ENCODE data around the gene AKAP6.

AKAP6 gene

DNA sequence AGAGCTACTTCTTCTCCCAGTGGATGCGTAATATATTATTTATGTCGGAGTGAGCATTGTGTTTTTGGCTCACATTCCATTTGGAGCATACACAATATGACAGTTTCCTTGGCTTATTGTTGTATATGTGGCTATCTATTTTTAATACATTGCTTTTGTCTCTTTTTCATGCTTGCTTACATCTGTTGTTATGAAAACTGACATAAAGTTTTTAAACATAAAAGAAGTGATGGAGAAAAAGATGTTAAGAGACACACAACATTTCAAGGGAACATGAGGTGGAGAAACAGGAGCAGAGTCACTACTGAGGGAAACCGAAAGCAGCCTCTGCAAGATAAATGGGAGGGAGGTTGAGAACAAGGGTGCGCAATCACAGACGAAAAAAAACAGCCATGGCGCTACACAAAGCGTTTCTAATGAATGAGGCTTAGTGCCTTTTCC, 381.2 kb downstream of the AKAP6 start:
- no peak overlapping the region for H2AFZ ChIP-seq (ENCODE audit: low read length)
- no peaks in the 10 kb centered on the region for H3K27me3 ChIP-seq (ENCODE audit: insufficient read depth, low read length)
- H3K36me3 ChIP-seq (ENCODE audit: insufficient read depth, low read length) = no peaks in the 10 kb centered on the region
- H3K9me3 ChIP-seq (ENCODE audit: low read length) = no peaks in the 10 kb centered on the region
- H3K27ac ChIP-seq (ENCODE audit: low read depth, low read length, poor library complexity, severe bottlenecking) = no peak overlapping the region
- H3K4me1 ChIP-seq (ENCODE audit: insufficient read depth, low read length, severe bottlenecking) = no peaks in the 10 kb centered on the region
- TF ChIP-seq EZH2 (IDR thresholded peaks at IDR 0.05; ENCODE audit: borderline replicate concordance, low read length) = no peak
- TF ChIP-seq, protein P1, sequence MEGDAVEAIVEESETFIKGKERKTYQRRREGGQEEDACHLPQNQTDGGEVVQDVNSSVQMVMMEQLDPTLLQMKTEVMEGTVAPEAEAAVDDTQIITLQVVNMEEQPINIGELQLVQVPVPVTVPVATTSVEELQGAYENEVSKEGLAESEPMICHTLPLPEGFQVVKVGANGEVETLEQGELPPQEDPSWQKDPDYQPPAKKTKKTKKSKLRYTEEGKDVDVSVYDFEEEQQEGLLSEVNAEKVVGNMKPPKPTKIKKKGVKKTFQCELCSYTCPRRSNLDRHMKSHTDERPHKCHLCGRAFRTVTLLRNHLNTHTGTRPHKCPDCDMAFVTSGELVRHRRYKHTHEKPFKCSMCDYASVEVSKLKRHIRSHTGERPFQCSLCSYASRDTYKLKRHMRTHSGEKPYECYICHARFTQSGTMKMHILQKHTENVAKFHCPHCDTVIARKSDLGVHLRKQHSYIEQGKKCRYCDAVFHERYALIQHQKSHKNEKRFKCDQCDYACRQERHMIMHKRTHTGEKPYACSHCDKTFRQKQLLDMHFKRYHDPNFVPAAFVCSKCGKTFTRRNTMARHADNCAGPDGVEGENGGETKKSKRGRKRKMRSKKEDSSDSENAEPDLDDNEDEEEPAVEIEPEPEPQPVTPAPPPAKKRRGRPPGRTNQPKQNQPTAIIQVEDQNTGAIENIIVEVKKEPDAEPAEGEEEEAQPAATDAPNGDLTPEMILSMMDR (IDR thresholded peaks at IDR 0.05; ENCODE audit: low read length) = no peak
- H4K20me1 ChIP-seq (ENCODE audit: insufficient read depth, low read length) = no peaks in the 10 kb centered on the region
- H3K9me2 ChIP-seq (ENCODE audit: low read depth, low read length) = no peaks in the 10 kb centered on the region
- no peak overlapping the region for H3K4me3 ChIP-seq (ENCODE audit: low read depth, low read length, poor library complexity, severe bottlenecking)
- no peaks in the 10 kb centered on the region for H3F3A ChIP-seq (ENCODE audit: insufficient read depth, low read length)
- no peaks in the 10 kb centered on the region for H3K79me2 ChIP-seq (ENCODE audit: insufficient read depth, low read length)
- no peak overlapping the region for H3K4me2 ChIP-seq (ENCODE audit: low read length)
- H3K9ac ChIP-seq (ENCODE audit: low read length) = no peak overlapping the region

DNA sequence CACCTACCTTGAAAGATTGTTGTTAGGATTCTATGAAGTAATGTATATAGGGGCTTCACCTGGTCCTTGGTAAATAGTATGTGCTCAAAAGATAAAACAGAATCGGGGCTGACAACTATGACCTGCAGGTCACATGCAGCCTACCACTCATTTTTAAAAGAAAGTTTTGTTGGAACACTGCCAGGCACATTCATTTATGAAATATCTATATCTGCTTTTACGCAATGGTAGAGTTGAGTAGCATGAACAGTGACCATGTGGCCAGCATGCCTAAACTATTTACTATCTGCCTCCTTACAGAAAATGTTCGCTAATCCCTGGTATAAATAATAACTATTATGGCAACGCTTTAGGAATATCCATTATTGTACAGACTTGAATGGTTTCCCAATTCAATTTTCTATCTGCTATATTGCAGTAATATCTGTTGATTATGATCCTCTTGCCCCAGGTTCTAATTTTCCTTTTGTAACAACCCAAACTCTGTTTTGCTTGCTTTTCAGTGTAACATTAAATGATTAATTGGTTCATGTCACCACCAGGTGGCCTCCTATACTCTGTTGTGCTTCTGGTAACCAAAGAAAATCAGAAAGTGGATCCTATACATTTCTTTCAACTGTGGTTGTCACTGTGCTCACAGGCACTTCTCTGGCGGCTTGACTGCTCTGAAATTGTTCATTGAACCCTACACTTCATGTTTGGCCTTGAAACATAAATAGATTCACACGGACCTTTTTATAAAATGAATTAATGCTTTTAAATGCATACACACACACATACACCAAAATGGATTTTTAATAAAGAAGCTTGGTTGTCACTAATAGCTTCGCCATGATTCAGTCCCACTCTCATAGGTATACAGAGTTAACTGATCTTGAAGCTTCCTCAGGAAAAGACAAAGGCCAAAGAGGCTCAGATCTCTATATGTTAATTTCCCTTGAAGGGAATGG, 381.9 kb downstream of the AKAP6 start:
- Histone ChIP-seq H3K27me3 (ENCODE audit: insufficient read depth, low read length) (no peaks in the 10 kb centered on the region), H3K9ac (ENCODE audit: low read length) (no peak overlapping the region), H2AFZ (ENCODE audit: low read length) (no peak overlapping the region), H4K20me1 (ENCODE audit: insufficient read depth, low read length) (no peaks in the 10 kb centered on the region), H3K27ac (ENCODE audit: low read depth, low read length, poor library complexity, severe bottlenecking) (no peak overlapping the region), H3K4me2 (ENCODE audit: low read length) (no peak overlapping the region), H3K79me2 (ENCODE audit: insufficient read depth, low read length) (no peaks in the 10 kb centered on the region), H3F3A (ENCODE audit: insufficient read depth, low read length) (no peaks in the 10 kb centered on the region), H3K9me3 (ENCODE audit: low read length) (no peaks in the 10 kb centered on the region), H3K36me3 (ENCODE audit: insufficient read depth, low read length) (no peaks in the 10 kb centered on the region), H3K4me3 (ENCODE audit: low read depth, low read length, poor library complexity, severe bottlenecking) (no peak overlapping the region), H3K4me1 (ENCODE audit: insufficient read depth, low read length, severe bottlenecking) (no peaks in the 10 kb centered on the region), H3K9me2 (ENCODE audit: low read depth, low read length) (no peaks in the 10 kb centered on the region)
- TF ChIP-seq, protein P1 (IDR thresholded peaks at IDR 0.05; ENCODE audit: low read length) = peak; percentile 59
- no peak for TF ChIP-seq EZH2 (IDR thresholded peaks at IDR 0.05; ENCODE audit: borderline replicate concordance, low read length)

DNA sequence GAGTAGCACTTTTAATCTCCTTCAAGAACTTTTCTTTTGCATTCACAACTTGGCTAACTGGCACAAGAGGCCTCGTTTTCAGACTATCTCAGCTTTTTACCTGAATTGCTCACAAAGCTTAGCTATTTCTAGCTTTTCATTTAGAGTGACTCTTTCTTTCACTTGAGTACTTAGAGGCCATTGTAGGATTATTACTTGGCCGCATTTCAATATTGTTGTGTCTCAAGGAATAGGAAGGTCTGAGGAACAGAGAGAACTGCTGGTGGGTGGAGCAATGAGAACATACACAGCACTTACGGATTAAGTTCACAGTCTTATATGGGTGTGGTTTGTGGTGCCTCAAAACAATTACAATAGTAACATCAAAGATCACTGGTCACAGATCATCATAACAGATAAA, 384.8 kb downstream of the AKAP6 start:
- H3K79me2 ChIP-seq (ENCODE audit: insufficient read depth, low read length) = no peaks in the 10 kb centered on the region
- H3K4me1 ChIP-seq (ENCODE audit: insufficient read depth, low read length, severe bottlenecking) = no peaks in the 10 kb centered on the region
- H3K4me3 ChIP-seq (ENCODE audit: low read depth, low read length, poor library complexity, severe bottlenecking) = no peak overlapping the region
- no peaks in the 10 kb centered on the region for H3K9me2 ChIP-seq (ENCODE audit: low read depth, low read length)
- no peak overlapping the region for H3K27ac ChIP-seq (ENCODE audit: low read depth, low read length, poor library complexity, severe bottlenecking)
- no peaks in the 10 kb centered on the region for H4K20me1 ChIP-seq (ENCODE audit: insufficient read depth, low read length)
- H3K9me3 ChIP-seq (ENCODE audit: low read length) = no peaks in the 10 kb centered on the region
- no peak overlapping the region for H2AFZ ChIP-seq (ENCODE audit: low read length)
- H3K9ac ChIP-seq (ENCODE audit: low read length) = no peak overlapping the region
- no peak overlapping the region for H3K4me2 ChIP-seq (ENCODE audit: low read length)
- no peaks in the 10 kb centered on the region for H3K27me3 ChIP-seq (ENCODE audit: insufficient read depth, low read length)
- TF ChIP-seq, protein P1 (IDR thresholded peaks at IDR 0.05; ENCODE audit: low read length) = no peak
- TF ChIP-seq EZH2 (IDR thresholded peaks at IDR 0.05; ENCODE audit: borderline replicate concordance, low read length) = no peak
- H3F3A ChIP-seq (ENCODE audit: insufficient read depth, low read length) = no peaks in the 10 kb centered on the region
- H3K36me3 ChIP-seq (ENCODE audit: insufficient read depth, low read length) = no peaks in the 10 kb centered on the region
